SJCRH30 (cell line): ENCODE measurements around the gene MID1. TPM values are rescaled to one million over a fixed set of nuclear protein-coding genes. Genes with fewer than 3 reads are reported as not detected.

Experiments used
- DNase-seq, 2 experiments: peaks; one replicate each; pipeline ENCODE4 v3.0.0-alpha.2; 2015 to 2020
- H3K27ac ChIP-seq: fragments of 250-450 bp; sonication (Bioruptor Pico); 2 replicates; pipeline ENCODE4 v1.5.1; 2020; ENCODE audit warnings: mild to moderate bottlenecking, moderate library complexity
- H3K27me3 ChIP-seq: fragments of 250-450 bp; sonication (Bioruptor Pico); 2 replicates; pipeline ENCODE4 v1.5.1; 2020; ENCODE audit warnings: mild to moderate bottlenecking, moderate library complexity
- H3K36me3 ChIP-seq: fragments of 250-450 bp; sonication (Bioruptor Pico); 2 replicates; pipeline ENCODE4 v1.5.1; 2020; ENCODE audit warnings: mild to moderate bottlenecking, moderate library complexity
- H3K4me1 ChIP-seq: fragments of 250-450 bp; sonication (Bioruptor Pico); 2 replicates; pipeline ENCODE4 v1.5.1; 2020; ENCODE audit warnings: mild to moderate bottlenecking, moderate library complexity
- H3K4me3 ChIP-seq: fragments of 250-450 bp; sonication (Bioruptor Pico); 2 replicates; pipeline ENCODE4 v1.5.1; 2020; ENCODE audit warnings: mild to moderate bottlenecking, moderate library complexity
- H3K9me3 ChIP-seq: fragments of 250-450 bp; sonication (Bioruptor Pico); replicated peaks from 2 replicates; pipeline ENCODE4 v1.5.1; 2020; ENCODE audit warnings: mild to moderate bottlenecking, moderate library complexity
- total RNA-seq: library from RNA; depleted of rRNA; stranded (reverse); fragments of >200 nt; shearing (Covaris generic); gene quantifications from 2 replicates; pipeline ENCODE4 v1.2.3, GENCODE V29; 2014

Gene MID1
- total RNA-seq, 1 experiment from 2014 or later: 38.4 TPM

DNA sequence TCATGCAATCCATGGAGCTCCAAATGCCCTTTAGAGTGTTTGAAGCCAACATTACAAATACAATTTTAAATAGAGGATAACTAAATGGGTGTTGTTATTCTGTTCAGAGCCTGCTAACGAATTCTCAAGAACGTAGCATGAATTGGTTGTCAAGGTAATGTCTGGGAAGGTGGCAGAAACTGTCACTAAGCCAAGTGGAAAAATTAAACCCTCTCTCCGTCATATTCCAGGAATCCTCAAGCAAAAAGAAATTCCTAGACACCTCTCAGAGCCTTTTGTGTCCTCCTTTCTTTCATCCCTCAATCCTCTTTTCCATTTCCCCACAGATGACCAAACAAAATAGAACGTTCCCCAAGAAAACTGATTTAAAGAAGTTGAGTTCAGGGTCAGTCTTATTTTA is 204.0 kb downstream of the MID1 start:
- Histone ChIP-seq H3K4me3 (no peak overlapping the region), H3K27me3 (no peaks in the 10 kb centered on the region), H3K27ac (no peak overlapping the region), H3K36me3 (no peaks in the 10 kb centered on the region), H3K4me1 (peaks cover 18% of the 10 kb centered on the region), H3K9me3 (0 out of 2 replicates have a peak, but pooled peaks cover 2% of the 10 kb centered on the region)
- DNase-seq: no peak

DNA sequence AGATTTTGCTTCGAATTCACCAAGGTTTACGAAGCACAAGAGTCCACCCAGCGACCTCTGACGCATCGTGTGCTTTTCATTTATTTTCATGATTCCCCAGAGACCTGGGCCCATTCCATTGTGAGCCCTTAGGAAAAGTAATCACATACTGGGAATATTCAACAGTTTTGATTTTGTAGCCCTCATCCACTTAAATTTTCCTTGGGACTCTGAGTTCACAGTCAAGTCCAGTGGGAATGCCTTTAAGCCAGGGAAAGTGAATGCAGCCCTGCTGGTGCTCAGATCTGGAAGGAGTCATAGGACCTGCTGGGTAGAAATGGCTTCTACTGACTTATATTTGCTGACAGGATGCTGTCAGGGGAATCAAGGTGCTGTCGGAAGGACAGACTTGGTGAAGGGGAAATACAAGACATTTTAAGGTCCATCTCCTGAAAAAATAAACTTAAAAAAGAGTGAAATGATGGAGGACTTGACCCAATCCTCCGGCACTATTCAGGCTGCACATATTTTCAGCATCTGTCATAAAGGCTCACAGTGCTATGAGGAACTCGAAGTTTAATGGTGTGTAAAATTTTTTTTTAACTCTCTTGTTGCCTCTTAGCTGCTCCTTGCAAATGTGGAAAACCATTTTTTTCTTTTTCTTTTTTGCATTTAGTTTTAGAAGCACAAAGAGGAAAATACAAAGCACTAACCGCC is 204.9 kb downstream of the MID1 start:
- Histone ChIP-seq H3K36me3 (no peaks in the 10 kb centered on the region), H3K4me1 (peaks cover 18% of the 10 kb centered on the region), H3K9me3 (0 out of 2 replicates have a peak, but pooled peaks cover 2% of the 10 kb centered on the region), H3K27ac (no peak overlapping the region), H3K4me3 (no peak overlapping the region), H3K27me3 (no peaks in the 10 kb centered on the region)
- no peak for DNase-seq

DNA sequence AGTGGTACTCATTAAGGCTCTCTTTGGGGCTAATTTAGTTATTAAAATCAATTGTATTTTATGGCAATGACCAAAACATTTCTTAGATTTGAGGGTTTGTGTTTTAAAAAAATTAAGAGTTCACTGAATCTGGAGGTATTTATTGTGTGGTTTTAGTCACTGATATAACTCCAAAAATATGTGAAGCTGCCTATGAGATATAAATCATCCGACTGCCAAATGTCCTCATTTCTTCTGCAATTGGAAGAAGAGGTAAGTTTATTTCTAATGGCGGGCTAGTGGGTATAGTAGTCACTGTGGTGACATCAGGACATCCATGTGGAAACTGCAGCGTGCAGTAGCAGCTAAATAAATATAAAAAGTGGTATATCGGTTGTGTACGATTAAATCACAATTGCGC is 205.5 kb downstream of the MID1 start:
- DNase-seq: no peak
- Histone ChIP-seq H3K4me3 (no peak overlapping the region), H3K36me3 (no peaks in the 10 kb centered on the region), H3K27ac (no peak overlapping the region), H3K9me3 (0 out of 2 replicates have a peak, but pooled peaks cover 2% of the 10 kb centered on the region), H3K4me1 (peaks cover 23% of the 10 kb centered on the region), H3K27me3 (no peaks in the 10 kb centered on the region)

DNA sequence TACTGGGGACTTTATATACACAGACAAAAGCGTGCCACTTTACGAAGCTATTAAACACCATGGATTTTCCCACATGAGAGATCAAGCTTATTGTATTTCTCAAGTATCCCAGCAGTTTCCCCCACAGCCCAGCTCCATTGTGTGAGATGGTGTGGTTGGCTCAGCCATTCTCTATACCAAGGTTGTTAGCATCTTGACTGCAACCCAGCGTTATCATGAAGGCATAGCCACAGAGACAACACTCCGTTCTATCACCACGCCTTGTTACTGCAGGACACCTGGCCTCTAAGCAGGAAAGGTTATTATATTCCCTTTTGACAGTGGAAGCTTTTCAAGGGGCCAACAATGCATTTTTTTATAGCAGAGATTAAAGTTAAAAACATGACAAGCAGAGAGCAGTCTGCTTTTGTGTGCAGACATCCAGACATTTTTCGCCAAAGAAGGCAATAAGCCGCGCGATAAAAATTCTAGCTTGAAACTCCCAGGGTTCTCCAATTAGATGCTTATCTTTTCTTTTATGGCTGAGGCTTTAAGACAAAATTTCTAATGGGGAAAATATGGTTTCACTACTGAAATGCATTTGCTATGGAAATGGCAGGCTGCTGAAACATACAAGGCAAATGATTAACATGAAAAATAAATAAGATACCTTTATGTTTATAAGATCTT is 206.1 kb downstream of the MID1 start:
- H3K27ac ChIP-seq: no peak overlapping the region
- H3K9me3 ChIP-seq: 0 out of 2 replicates have a peak, but pooled peaks cover 2% of the 10 kb centered on the region
- no peak for DNase-seq
- no peaks in the 10 kb centered on the region for H3K36me3 ChIP-seq
- H3K27me3 ChIP-seq: no peaks in the 10 kb centered on the region
- peaks cover 25% of the 10 kb centered on the region for H3K4me1 ChIP-seq
- H3K4me3 ChIP-seq: no peak overlapping the region

DNA sequence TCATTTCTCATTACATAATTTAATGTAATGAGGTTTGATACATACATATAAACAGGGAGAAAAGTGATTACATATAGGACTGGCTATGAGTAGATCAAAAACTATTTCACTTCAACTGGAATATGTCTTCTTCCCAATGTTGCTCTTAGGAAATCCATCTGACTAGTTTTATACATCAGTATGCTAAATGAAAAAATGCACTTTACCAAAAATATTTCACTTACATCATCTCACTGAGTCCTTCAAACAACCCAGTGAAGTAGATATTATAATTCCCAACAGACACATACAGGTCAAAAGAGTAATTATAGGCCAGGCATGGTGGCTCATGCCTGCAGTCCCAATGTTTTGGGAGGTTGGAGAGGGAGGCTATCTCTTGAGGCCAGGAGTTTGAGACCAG is 215.9 kb downstream of the MID1 start:
- Histone ChIP-seq H3K36me3 (no peaks in the 10 kb centered on the region), H3K9me3 (peaks cover 6% of the 10 kb centered on the region), H3K27me3 (no peaks in the 10 kb centered on the region), H3K27ac (no peak overlapping the region), H3K4me3 (no peak overlapping the region), H3K4me1 (peaks cover 5% of the 10 kb centered on the region)
- no peak for DNase-seq

DNA sequence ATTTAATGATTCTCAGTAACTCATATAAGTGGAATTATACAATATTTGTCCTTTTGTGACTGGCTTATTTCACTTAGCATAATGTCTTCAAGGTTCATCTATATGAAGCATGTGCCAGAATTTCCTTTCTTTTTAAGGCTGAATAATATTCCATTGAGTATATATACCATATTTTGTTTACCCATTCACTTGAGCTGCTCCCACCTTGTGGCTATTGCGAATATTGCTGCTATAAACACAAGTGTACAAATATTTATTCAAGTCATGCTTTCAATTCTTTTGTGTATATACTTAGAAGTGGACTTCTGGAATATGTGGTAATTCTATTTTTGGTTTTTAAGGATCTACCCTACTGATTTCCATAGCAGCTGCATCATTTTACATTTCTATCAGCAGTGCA is 219.1 kb downstream of the MID1 start:
- H3K36me3 ChIP-seq: no peaks in the 10 kb centered on the region
- no peak overlapping the region for H3K4me3 ChIP-seq
- H3K4me1 ChIP-seq: peaks cover 5% of the 10 kb centered on the region
- H3K27ac ChIP-seq: no peak overlapping the region
- peaks cover 6% of the 10 kb centered on the region for H3K9me3 ChIP-seq
- no peak for DNase-seq
- no peaks in the 10 kb centered on the region for H3K27me3 ChIP-seq

DNA sequence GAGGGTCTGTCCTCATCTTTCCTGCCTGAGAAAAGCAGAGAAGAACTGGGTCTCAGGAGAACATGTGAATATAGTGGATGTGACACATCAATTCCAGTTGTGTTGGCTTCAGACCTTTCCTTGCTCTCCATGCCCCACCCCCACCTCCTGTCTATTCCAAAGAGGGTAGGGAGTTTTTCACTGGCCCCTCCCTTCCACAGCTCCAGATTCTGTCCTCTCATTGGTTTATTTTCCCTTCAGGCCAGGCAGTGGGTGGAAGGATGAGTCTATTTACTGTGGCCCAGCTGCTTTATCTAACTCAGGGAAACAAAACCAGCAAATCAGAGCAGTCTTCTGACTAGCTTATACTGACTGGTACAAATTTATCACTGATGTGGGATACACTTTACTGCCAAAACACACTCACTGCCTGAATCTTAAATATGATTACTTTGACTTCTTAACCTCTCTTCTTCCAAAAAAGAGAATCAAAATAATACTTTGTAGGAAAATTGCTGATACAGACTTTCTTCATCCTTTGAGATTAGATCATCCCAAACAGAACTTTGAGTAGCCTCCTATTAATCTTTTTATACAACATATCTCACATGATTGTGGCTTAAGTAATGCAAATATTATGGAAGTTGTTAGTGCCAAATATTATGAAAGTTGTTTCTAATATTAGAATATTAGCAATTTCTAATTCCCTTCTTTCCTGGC is 221.2 kb downstream of the MID1 start:
- Histone ChIP-seq H3K4me3 (no peak overlapping the region), H3K4me1 (peaks cover 16% of the 10 kb centered on the region), H3K27ac (no peak overlapping the region), H3K27me3 (no peaks in the 10 kb centered on the region), H3K36me3 (no peaks in the 10 kb centered on the region), H3K9me3 (no peaks in the 10 kb centered on the region)
- no peak for DNase-seq

DNA sequence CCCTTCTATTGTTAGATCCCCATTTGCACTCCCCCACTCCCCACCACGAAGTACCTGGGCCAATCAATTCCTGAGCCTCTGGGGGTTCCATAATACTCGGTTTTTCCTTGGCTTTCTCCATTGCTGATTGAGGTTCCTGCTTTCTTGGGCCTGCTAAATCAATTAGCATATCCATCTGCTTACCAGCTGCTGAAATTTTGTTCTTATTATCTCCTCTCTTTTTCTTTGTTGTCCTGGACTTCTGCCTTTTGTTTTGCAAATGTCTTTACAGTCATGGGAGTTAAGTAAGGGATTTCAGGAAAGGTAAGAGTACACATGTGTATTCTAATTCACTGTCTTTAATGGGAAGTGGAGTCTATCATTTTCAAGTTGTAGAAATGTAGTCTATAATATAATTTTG is 222.2 kb downstream of the MID1 start:
- Histone ChIP-seq H3K27me3 (no peaks in the 10 kb centered on the region), H3K4me3 (no peak overlapping the region), H3K36me3 (no peaks in the 10 kb centered on the region), H3K27ac (no peak overlapping the region), H3K4me1 (peaks cover 21% of the 10 kb centered on the region), H3K9me3 (no peaks in the 10 kb centered on the region)
- DNase-seq: no peak

DNA sequence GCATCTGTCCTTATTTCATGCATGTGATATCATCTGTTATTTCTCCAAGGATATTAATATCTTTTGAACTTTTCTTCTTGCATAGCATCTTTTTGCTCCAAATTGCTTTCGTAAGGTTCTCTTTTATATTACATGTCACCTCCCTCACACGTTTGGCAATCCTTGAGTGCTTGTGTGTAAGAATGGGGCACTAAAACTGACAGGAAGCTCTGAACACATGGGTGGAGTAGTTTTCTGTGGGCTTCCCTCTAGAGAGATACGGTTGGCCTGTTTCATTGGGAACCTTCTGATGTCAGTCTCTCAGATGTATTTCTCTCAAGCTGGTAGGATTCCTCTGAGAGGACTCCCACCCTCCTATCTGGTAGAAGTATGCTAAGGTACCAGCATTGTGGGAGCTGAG is 223.0 kb downstream of the MID1 start:
- Histone ChIP-seq H3K4me1 (peaks cover 25% of the 10 kb centered on the region), H3K36me3 (no peaks in the 10 kb centered on the region), H3K9me3 (no peaks in the 10 kb centered on the region), H3K4me3 (no peak overlapping the region), H3K27me3 (no peaks in the 10 kb centered on the region), H3K27ac (no peak overlapping the region)
- no peak for DNase-seq

DNA sequence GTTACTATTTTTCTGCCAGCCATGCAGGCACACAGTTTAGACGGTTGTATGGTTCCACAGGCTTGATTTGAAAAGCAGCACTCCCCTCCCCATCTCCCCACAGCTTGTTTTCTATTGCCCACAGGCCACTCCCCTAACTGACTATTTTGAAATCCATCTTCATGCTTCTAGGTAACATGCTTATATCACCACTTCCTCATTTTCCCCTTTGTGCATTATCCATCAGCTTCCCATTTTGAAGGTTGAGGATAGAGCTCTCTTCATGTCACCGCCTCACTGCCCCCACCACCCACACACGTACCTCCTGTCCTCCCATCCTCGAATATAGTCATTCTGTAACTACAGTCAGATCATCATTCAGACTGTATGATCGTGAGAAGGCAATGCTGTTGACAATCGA is 224.7 kb downstream of the MID1 start:
- Histone ChIP-seq H3K27ac (no peak overlapping the region), H3K4me1 (peaks cover 25% of the 10 kb centered on the region), H3K27me3 (no peaks in the 10 kb centered on the region), H3K4me3 (no peak overlapping the region), H3K9me3 (no peaks in the 10 kb centered on the region), H3K36me3 (no peaks in the 10 kb centered on the region)
- DNase-seq: no peak
